PC-3 (cell line): ENCODE data around the gene ATF7IP.
"Not testable (repeated sequence)": the region's sequence is repeated elsewhere in the genome, so short reads cannot be mapped to it uniquely, and the experiment has no call there.

Experiments
- CTCF ChIP-seq: fragments of 300-600 bp; sonication (generic); conservative IDR thresholded peaks from 2 replicates; pipeline ENCODE4 v1.5.1; 2017; ENCODE audit warnings: antibody characterized with exemption, low read depth, mild to moderate bottlenecking, low read length
- EZH2 ChIP-seq: fragments of 300-600 bp; sonication (generic); IDR thresholded peaks from one replicate; pipeline ENCODE4 v1.6.1; 2017; ENCODE audit warnings: antibody characterized with exemption, mild to moderate bottlenecking, low read length; ENCODE audit not compliant: unreplicated experiment

- not testable (repeated sequence) for TF ChIP-seq EZH2, CTCF
Observed at GRCh38 chr12:14401267-14401666, 35.8 kb downstream of the ATF7IP start.
